ENCODE data around the gene ZNF277.

ZNF277 gene

DNA sequence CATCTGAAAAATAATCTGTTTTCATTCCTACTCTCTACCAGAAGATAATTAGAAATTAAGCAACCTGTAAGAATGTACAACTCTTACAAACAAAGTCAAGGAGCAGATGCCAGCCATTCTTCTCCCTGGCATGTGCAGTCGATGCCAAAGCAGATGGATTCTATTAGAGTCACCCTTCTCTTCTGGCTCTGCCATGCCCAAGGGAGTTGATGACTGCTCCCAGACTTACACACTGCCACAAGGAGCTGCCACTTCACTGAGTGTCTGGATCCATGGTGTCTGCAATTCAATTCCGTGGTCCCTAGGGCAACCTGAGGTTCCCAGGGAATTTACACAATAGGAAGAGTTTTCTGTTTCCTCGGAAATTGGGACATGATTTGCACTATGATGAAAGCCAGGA, 154.7 kb downstream of the ZNF277 start:
- DNase-seq (ENCODE audit: low spot score in 2 of 2) (no peak), ATAC-seq (replicated peaks; ENCODE audit: extremely low read depth, poor library complexity, severe bottlenecking) (no peak)
- Mint-ChIP-seq H3K9me3 (no peaks in the 10 kb centered on the region), H3K36me3 (ENCODE audit: insufficient read depth) (no peaks in the 10 kb centered on the region), H3K27ac (ENCODE audit: low read depth) (no peak overlapping the region), H3K4me3 (no peak overlapping the region), H3K27me3 (peaks cover 43% of the 10 kb centered on the region), H3K4me1 (no peaks in the 10 kb centered on the region)

DNA sequence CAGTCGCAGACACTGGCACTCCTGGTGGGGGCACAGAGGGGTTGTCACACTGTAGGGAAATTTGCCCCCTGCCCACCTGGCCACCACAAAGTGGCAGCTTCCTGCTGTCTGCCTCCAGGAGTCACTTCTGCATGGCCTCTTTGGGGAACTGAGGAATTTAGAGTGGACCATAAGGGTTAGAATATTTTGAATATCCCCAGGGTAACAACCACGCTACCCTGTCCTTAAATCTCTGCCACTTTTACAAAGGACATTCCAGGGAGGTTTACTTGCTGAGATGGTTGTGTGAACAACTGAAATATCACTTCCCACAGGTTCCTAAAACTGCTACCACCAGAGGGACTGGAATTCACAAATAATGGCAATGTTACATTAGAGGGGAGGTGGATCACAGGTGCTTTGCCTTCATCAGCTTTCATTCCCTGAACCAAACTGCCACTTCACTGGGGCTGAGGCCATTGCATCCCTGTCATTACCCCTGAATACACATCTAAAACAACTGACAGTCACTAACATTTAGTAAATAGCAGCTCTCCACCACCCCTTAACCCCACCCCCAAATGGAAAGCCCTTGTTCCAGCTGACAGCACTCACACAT, 155.7 kb downstream of the ZNF277 start:
- no peaks in the 10 kb centered on the region for H3K36me3 Mint-ChIP-seq (ENCODE audit: insufficient read depth)
- ATAC-seq (replicated peaks; ENCODE audit: extremely low read depth, poor library complexity, severe bottlenecking): no peak
- H3K27me3 Mint-ChIP-seq: peaks cover 52% of the 10 kb centered on the region
- H3K9me3 Mint-ChIP-seq: no peaks in the 10 kb centered on the region
- H3K27ac Mint-ChIP-seq (ENCODE audit: low read depth): no peak overlapping the region
- no peaks in the 10 kb centered on the region for H3K4me1 Mint-ChIP-seq
- H3K4me3 Mint-ChIP-seq: no peak overlapping the region
- no peak for DNase-seq (ENCODE audit: low spot score in 2 of 2)

DNA sequence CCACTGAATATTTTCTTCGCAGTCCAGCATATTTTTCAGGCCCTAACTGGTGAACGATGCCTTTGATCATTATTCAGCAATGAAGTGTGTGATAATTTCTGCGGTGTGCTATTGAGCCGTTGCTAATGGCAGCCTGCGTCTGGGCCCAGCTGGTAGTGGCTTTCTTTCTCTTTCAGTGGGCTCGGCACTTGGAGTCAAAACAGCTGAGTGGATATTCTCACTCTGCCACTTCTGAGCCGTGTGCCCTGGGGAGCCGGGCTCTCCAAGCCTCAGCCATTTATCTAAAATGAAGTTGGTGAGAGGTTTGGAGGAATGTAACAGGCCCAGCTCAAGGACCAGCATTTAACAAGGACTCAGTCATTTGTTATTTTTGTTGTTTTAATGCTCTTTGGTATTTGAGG, 156.2 kb downstream of the ZNF277 start:
- DNase-seq (ENCODE audit: low spot score in 2 of 2) (no peak), ATAC-seq (replicated peaks; ENCODE audit: extremely low read depth, poor library complexity, severe bottlenecking) (no peak)
- no peaks in the 10 kb centered on the region for H3K4me1 Mint-ChIP-seq
- H3K27me3 Mint-ChIP-seq: peaks cover 52% of the 10 kb centered on the region
- H3K36me3 Mint-ChIP-seq (ENCODE audit: insufficient read depth): no peaks in the 10 kb centered on the region
- no peaks in the 10 kb centered on the region for H3K9me3 Mint-ChIP-seq
- no peak overlapping the region for H3K4me3 Mint-ChIP-seq
- H3K27ac Mint-ChIP-seq (ENCODE audit: low read depth): no peak overlapping the region

DNA sequence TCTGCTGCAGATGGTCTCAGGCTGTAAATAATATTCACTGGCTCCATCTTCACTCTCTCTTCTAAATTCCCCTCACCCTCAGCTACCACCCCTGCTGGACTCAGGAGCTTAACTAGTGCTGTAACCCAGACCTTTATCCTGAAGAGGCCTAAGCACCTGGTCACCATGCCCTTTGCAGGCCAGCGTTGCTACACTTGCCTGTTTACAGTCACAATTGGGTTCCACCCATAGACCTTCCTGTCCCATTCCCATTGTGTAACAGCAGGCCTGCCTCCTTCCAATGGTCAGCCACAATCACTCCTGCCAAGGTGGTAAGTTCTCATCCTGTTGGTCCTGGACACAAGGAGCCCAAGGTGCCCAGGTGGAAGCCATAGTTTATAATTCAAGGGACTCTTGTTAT, 157.9 kb downstream of the ZNF277 start:
- no peaks in the 10 kb centered on the region for H3K4me1 Mint-ChIP-seq
- H3K4me3 Mint-ChIP-seq: no peak overlapping the region
- H3K36me3 Mint-ChIP-seq (ENCODE audit: insufficient read depth): no peaks in the 10 kb centered on the region
- no peaks in the 10 kb centered on the region for H3K9me3 Mint-ChIP-seq
- peaks cover 52% of the 10 kb centered on the region for H3K27me3 Mint-ChIP-seq
- no peak for ATAC-seq (replicated peaks; ENCODE audit: extremely low read depth, poor library complexity, severe bottlenecking)
- DNase-seq (ENCODE audit: low spot score in 2 of 2): no peak
- H3K27ac Mint-ChIP-seq (ENCODE audit: low read depth): no peak overlapping the region

DNA sequence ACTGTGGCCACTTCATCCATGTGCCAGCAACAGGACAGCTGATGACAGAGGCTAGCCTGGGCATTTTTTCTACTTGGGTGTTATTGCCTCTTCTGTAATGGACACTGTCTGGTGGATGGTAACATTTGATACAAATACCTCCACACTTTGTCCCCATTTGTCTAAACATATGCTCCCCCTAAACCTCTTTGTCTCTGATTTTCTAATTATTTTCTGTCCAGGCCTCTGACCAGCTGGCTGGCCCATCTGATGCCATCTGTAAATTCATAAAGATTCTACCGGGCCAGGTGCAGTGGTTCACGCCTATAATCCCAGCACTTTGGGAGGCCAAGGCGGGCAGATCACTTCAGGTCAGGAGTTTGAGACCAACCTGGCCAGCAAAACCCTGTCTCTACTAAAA, 159.1 kb downstream of the ZNF277 start:
- H3K27me3 Mint-ChIP-seq: peaks cover 50% of the 10 kb centered on the region
- H3K9me3 Mint-ChIP-seq: no peaks in the 10 kb centered on the region
- H3K36me3 Mint-ChIP-seq (ENCODE audit: insufficient read depth): no peaks in the 10 kb centered on the region
- H3K4me1 Mint-ChIP-seq: no peaks in the 10 kb centered on the region
- DNase-seq (ENCODE audit: low spot score in 2 of 2): no peak
- H3K4me3 Mint-ChIP-seq: no peak overlapping the region
- ATAC-seq (replicated peaks; ENCODE audit: extremely low read depth, poor library complexity, severe bottlenecking): no peak
- H3K27ac Mint-ChIP-seq (ENCODE audit: low read depth): no peak overlapping the region

DNA sequence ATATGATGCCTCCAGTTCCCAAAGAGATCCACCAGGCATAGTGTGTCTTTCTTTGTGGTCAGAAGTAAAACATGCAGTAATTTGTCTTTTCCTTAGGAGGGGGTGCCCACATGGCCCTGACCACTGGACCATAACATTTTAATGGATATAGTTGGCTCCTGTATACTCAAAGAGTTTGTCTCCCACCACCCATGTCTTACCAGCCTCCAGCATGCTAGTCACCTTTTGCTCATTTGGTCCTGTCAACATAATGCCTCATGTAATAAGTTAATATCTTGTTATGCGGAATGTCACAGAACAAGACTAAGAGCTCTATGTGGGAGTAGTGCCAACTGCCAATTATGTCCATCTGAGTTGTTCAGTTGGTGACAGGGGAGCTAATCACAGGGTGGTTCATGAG, 160.4 kb downstream of the ZNF277 start:
- Mint-ChIP-seq H3K27me3 (peaks cover 36% of the 10 kb centered on the region), H3K36me3 (ENCODE audit: insufficient read depth) (no peaks in the 10 kb centered on the region), H3K4me1 (no peaks in the 10 kb centered on the region), H3K9me3 (no peaks in the 10 kb centered on the region), H3K4me3 (no peak overlapping the region), H3K27ac (ENCODE audit: low read depth) (no peak overlapping the region)
- DNase-seq (ENCODE audit: low spot score in 2 of 2): no peak
- ATAC-seq (replicated peaks; ENCODE audit: extremely low read depth, poor library complexity, severe bottlenecking): no peak

DNA sequence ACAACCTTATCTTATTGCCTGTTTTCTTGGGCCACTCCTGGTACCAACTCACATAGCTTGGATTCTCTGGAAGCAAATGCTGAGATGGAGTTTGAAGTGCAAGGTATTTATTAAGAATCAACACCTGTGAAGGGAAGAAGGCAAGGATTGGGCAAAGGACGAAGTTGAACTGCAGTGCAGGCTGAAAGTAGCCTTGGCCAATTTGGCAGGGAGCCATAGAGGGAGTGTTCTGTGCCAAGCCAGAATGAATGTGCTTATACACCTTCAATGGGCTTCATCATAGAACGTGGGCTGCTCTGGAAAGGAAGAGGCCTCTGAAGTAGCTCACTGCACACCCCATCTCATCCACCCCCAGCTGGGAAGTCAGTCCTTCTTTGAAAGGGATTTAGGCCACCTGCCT, 163.9 kb downstream of the ZNF277 start:
- no peaks in the 10 kb centered on the region for H3K36me3 Mint-ChIP-seq (ENCODE audit: insufficient read depth)
- H3K27ac Mint-ChIP-seq (ENCODE audit: low read depth): no peak overlapping the region
- no peaks in the 10 kb centered on the region for H3K9me3 Mint-ChIP-seq
- no peak overlapping the region for H3K4me3 Mint-ChIP-seq
- peaks cover 10% of the 10 kb centered on the region for H3K27me3 Mint-ChIP-seq
- no peak for DNase-seq (ENCODE audit: low spot score in 2 of 2)
- no peak for ATAC-seq (replicated peaks; ENCODE audit: extremely low read depth, poor library complexity, severe bottlenecking)
- no peaks in the 10 kb centered on the region for H3K4me1 Mint-ChIP-seq

DNA sequence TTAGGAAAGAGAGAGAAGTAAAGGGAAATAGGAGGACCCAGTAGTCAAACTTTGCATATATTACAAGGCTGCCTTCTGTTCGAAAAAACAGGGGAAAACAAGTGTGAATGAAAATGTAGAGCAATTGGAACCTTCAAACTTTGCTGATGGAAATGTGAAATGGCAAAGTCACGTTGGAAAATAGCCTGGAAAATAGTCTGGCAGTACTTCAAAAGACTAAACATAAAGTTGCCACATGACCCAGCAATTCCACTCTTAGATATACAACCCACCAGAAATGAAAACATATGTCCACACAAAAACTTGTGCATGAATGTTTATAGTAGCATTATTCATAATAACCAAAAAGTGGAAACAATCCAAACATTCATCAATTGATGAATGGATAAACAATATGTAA, 165.2 kb downstream of the ZNF277 start:
- Mint-ChIP-seq H3K27ac (ENCODE audit: low read depth) (no peak overlapping the region), H3K36me3 (ENCODE audit: insufficient read depth) (no peaks in the 10 kb centered on the region), H3K9me3 (no peaks in the 10 kb centered on the region), H3K4me3 (no peak overlapping the region), H3K27me3 (peaks cover 3% of the 10 kb centered on the region), H3K4me1 (no peaks in the 10 kb centered on the region)
- DNase-seq (ENCODE audit: low spot score in 2 of 2): no peak
- no peak for ATAC-seq (replicated peaks; ENCODE audit: extremely low read depth, poor library complexity, severe bottlenecking)

DNA sequence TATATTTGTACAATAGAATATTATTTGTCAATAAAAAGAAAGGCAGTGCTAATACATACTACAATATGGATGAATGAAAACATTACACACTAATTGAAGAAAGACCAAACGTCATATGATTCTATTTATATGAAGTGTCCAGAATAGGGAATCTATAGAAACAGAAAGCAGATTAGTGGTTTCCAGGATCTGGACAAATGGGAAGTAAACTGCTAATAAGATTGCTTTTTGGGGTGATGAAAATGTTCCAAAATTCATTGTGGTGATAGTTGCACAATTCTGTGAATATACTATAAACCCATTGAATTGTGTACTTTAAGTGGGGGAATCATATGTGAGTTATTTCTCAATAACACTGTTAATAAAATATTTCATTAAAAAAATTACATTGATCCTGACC, 165.6 kb downstream of the ZNF277 start:
- Mint-ChIP-seq H3K36me3 (ENCODE audit: insufficient read depth) (no peaks in the 10 kb centered on the region), H3K9me3 (no peaks in the 10 kb centered on the region), H3K4me3 (no peak overlapping the region), H3K27ac (ENCODE audit: low read depth) (no peak overlapping the region), H3K27me3 (no peaks in the 10 kb centered on the region), H3K4me1 (no peaks in the 10 kb centered on the region)
- DNase-seq (ENCODE audit: low spot score in 2 of 2) (no peak), ATAC-seq (replicated peaks; ENCODE audit: extremely low read depth, poor library complexity, severe bottlenecking) (no peak)

DNA sequence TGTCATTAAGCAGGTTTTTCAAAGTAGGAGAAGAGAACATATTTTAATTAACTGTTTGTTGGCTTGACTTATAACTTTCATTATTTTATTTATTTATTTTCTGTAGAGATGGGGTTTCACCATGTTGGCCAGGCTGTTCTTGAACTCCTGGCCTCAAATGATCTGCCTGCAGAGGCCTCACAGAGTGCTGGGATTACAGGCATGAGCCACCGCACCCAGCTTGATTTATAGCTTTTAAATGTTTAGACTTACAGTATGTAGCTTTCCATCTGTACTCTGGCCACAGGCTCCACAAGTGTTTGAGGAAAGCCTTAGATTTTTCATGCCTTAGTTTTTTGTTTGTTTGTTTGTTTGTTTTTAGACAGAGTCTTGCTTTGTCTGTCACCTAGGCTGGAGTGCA, 171.1 kb downstream of the ZNF277 start:
- Mint-ChIP-seq H3K27me3 (peaks cover 10% of the 10 kb centered on the region), H3K36me3 (ENCODE audit: insufficient read depth) (no peaks in the 10 kb centered on the region), H3K9me3 (no peaks in the 10 kb centered on the region), H3K4me1 (no peaks in the 10 kb centered on the region), H3K4me3 (no peak overlapping the region), H3K27ac (ENCODE audit: low read depth) (no peak overlapping the region)
- ATAC-seq (replicated peaks; ENCODE audit: extremely low read depth, poor library complexity, severe bottlenecking) (no peak), DNase-seq (ENCODE audit: low spot score in 2 of 2) (no peak)

DNA sequence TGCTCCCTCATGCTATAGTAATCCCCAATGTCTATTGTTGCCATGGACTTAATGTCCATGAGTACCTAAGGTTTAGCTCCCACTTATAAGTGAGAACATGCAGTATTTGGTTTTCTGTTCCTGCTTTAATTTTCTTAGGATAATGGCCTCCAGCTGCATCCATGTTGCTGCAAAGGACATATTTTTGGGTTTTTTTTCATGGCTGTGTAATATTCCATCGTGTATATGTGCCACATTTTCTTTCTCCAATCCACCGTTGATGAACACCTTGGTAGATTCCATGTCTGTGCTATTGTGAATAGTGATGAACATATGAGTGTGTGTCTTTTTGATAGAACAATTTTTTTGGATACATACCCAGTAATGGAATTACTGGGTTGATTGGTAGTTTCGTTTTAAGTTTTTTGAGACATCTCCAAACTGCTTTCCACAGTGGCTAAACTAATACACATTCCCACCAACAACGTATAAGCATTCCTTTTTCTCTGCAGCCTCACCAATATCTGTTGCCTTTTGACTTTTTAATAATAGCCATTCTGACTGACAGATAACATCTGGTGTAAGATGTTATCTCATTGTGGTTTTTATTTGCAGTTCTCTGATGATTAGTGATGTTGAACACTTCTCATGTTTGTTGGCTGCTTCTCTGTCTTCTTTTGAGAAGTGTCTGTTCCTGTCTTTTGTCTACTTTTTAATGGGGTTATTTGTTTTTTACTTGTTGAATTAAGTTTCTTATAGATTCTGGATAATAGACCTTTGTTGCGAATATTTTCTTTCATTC, 175.0 kb downstream of the ZNF277 start:
- ATAC-seq (replicated peaks; ENCODE audit: extremely low read depth, poor library complexity, severe bottlenecking) (no peak), DNase-seq (ENCODE audit: low spot score in 2 of 2) (no peak)
- H3K4me1 Mint-ChIP-seq: peaks cover 8% of the 10 kb centered on the region
- H3K27me3 Mint-ChIP-seq: peaks cover 10% of the 10 kb centered on the region
- H3K27ac Mint-ChIP-seq (ENCODE audit: low read depth): no peak overlapping the region
- no peaks in the 10 kb centered on the region for H3K9me3 Mint-ChIP-seq
- H3K4me3 Mint-ChIP-seq: no peak overlapping the region
- H3K36me3 Mint-ChIP-seq (ENCODE audit: insufficient read depth): peaks cover 2% of the 10 kb centered on the region

DNA sequence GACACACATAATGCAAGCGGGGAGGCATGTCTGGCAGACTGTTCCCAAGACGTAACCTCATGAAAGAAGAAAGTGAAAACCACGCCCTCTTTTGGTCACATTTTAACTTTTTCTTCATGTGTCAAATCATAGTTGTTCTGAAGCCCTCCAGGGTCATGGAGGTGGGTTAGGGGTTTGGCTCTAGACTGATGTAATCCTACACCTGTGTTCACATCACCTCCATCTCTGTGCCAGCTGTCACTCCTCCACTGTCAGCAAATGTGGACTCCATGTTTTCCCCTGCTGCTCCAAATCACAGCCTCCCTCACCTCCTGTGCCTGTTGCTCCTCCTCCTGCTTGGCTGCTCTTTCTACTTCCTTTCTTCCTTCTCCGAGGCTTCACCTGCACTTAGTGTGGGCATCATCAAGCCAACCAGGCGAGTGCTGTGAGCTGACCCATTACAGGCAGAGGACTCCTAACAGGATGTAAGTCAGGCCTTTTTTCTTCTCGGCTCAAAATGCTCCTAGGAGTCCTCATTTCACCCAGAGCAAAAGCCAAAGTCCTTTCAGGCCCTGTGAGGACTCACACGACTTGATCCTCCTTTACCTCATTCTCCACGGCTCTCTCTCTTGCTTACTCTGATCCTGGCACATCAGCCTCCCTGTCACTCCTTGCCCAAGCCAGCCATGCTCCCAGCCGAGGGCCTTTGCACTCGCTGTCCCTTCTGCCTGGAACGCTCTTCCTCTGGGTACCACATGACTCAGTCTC, 177.3 kb downstream of the ZNF277 start:
- H3K27ac Mint-ChIP-seq (ENCODE audit: low read depth): no peak overlapping the region

DNA sequence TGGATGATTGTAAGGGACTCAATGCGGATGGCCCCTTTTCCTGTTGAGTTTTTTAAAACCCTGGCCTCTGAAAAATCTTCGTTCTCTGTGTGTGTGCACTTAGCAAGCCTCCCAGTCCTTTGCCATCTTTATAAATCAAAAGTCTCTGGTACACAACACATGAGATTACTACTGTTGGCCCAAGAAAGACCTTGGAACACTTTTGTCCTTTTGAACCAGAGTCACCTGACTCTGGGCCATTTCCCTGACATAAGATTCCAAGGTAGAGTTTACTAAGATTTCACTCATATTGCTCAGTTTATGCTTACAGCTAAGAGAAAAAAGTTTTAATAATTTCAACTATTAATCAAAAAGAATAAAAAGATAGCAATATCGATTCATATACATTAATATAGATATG, 179.0 kb downstream of the ZNF277 start:
- H3K9me3 Mint-ChIP-seq: no peaks in the 10 kb centered on the region
- peaks cover 2% of the 10 kb centered on the region for H3K36me3 Mint-ChIP-seq (ENCODE audit: insufficient read depth)
- H3K27me3 Mint-ChIP-seq: peaks cover 10% of the 10 kb centered on the region
- H3K4me1 Mint-ChIP-seq: peaks cover 8% of the 10 kb centered on the region
- no peak for ATAC-seq (replicated peaks; ENCODE audit: extremely low read depth, poor library complexity, severe bottlenecking)
- H3K4me3 Mint-ChIP-seq: no peak overlapping the region
- no peak for DNase-seq (ENCODE audit: low spot score in 2 of 2)
- no peak overlapping the region for H3K27ac Mint-ChIP-seq (ENCODE audit: low read depth)

More for the DNA sequence above, 177.3 kb downstream of the ZNF277 start:
- H3K4me3 Mint-ChIP-seq: no peak overlapping the region
- DNase-seq (ENCODE audit: low spot score in 2 of 2): no peak
- no peak for ATAC-seq (replicated peaks; ENCODE audit: extremely low read depth, poor library complexity, severe bottlenecking)
- no peaks in the 10 kb centered on the region for H3K9me3 Mint-ChIP-seq
- peaks cover 2% of the 10 kb centered on the region for H3K36me3 Mint-ChIP-seq (ENCODE audit: insufficient read depth)
- H3K4me1 Mint-ChIP-seq: peaks cover 8% of the 10 kb centered on the region
- H3K27me3 Mint-ChIP-seq: peaks cover 10% of the 10 kb centered on the region
